Measurements from ENCODE around the gene RMC1.

The RMC1 gene

GRCh38 chr18:23550898-23551297 lies 47.6 kb downstream of the RMC1 start:
- Histone ChIP-seq H3K27ac (ENCODE audit: low read depth, low read length) (no peak overlapping the region), H3K79me2 (ENCODE audit: insufficient read depth, low read length) (no peaks in the 10 kb centered on the region), H3K9me2 (replicated peaks; ENCODE audit: insufficient read depth, low read length) (no peaks in the 10 kb centered on the region), H3K4me3 (ENCODE audit: insufficient read depth, low read length, poor library complexity, severe bottlenecking) (no peak overlapping the region), H3K9ac (ENCODE audit: low read length) (no peak overlapping the region), H4K20me1 (ENCODE audit: low read depth, low read length) (no peaks in the 10 kb centered on the region), H3K27me3 (ENCODE audit: low read length) (no peaks in the 10 kb centered on the region), H3K36me3 (ENCODE audit: low read length) (peaks cover 24% of the 10 kb centered on the region; the same call in 1 of the 2 replicates), H3K4me2 (ENCODE audit: low read depth, low read length, poor library complexity, severe bottlenecking) (no peak overlapping the region), H2AFZ (ENCODE audit: low read depth, low read length, severe bottlenecking) (no peak overlapping the region), H3F3A (ENCODE audit: insufficient read depth) (0 out of 2 replicates have a peak, but pooled peaks cover 4% of the 10 kb centered on the region), H3K9me3 (ENCODE audit: insufficient read depth, low read length) (no peaks in the 10 kb centered on the region)
- TF ChIP-seq CTCF (IDR thresholded peaks at IDR 0.05; ENCODE audit: insufficient read depth, low read length, poor library complexity, severe bottlenecking) (no peak), EZH2phosphoT487 (conservative IDR thresholded peaks at IDR 0.05; ENCODE audit: low read length) (no peak)

DNA sequence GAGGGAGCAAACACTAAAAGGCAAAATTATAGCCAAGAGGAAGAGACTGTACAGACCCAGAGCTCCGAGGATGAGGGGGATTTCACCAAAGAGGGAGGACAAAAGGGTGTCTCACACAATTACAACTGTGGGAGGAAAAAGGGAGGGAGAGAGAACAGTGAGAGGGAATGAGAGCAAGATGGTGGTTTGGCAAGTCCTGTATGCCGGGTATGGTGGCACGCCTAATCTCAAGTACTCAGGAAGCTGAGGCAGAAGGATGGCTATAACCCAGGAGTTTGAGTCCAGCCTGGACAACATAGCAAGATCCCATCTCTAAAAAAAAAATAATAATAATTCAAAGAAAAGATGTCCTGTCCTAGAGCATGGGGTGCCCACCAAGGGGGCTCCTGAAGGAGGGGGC lies 48.7 kb downstream of the RMC1 start:
- no peak overlapping the region for H2AFZ ChIP-seq (ENCODE audit: low read depth, low read length, severe bottlenecking)
- TF ChIP-seq CTCF (IDR thresholded peaks at IDR 0.05; ENCODE audit: insufficient read depth, low read length, poor library complexity, severe bottlenecking) = no peak
- no peak for TF ChIP-seq EZH2phosphoT487 (conservative IDR thresholded peaks at IDR 0.05; ENCODE audit: low read length)

GRCh38 chr18:23552505-23552904 lies 49.2 kb downstream of the RMC1 start:
- TF ChIP-seq CTCF (IDR thresholded peaks at IDR 0.05; ENCODE audit: insufficient read depth, low read length, poor library complexity, severe bottlenecking) (no peak), EZH2phosphoT487 (conservative IDR thresholded peaks at IDR 0.05; ENCODE audit: low read length) (no peak)
- Histone ChIP-seq H2AFZ (ENCODE audit: low read depth, low read length, severe bottlenecking) (no peak overlapping the region), H3K27me3 (ENCODE audit: low read length) (no peaks in the 10 kb centered on the region), H3K4me3 (ENCODE audit: insufficient read depth, low read length, poor library complexity, severe bottlenecking) (no peak overlapping the region), H3K4me2 (ENCODE audit: low read depth, low read length, poor library complexity, severe bottlenecking) (no peak overlapping the region), H3K9me3 (ENCODE audit: insufficient read depth, low read length) (no peaks in the 10 kb centered on the region), H3K79me2 (ENCODE audit: insufficient read depth, low read length) (no peaks in the 10 kb centered on the region), H3K27ac (ENCODE audit: low read depth, low read length) (no peak overlapping the region), H3K9ac (ENCODE audit: low read length) (no peak overlapping the region), H3K9me2 (replicated peaks; ENCODE audit: insufficient read depth, low read length) (no peaks in the 10 kb centered on the region), H4K20me1 (ENCODE audit: low read depth, low read length) (no peaks in the 10 kb centered on the region), H3F3A (ENCODE audit: insufficient read depth) (0 out of 2 replicates have a peak, but pooled peaks cover 4% of the 10 kb centered on the region), H3K36me3 (ENCODE audit: low read length) (peaks cover 20% of the 10 kb centered on the region; the same call in 1 of the 2 replicates)

More for the DNA sequence above, 48.7 kb downstream of the RMC1 start:
- 0 out of 2 replicates have a peak, but pooled peaks cover 4% of the 10 kb centered on the region for H3F3A ChIP-seq (ENCODE audit: insufficient read depth)
- no peaks in the 10 kb centered on the region for H3K27me3 ChIP-seq (ENCODE audit: low read length)
- H3K27ac ChIP-seq (ENCODE audit: low read depth, low read length) = no peak overlapping the region
- H3K9ac ChIP-seq (ENCODE audit: low read length) = no peak overlapping the region
- no peak overlapping the region for H3K4me3 ChIP-seq (ENCODE audit: insufficient read depth, low read length, poor library complexity, severe bottlenecking)
- H3K9me2 ChIP-seq (replicated peaks; ENCODE audit: insufficient read depth, low read length) = no peaks in the 10 kb centered on the region
- no peak overlapping the region for H3K4me2 ChIP-seq (ENCODE audit: low read depth, low read length, poor library complexity, severe bottlenecking)
- H4K20me1 ChIP-seq (ENCODE audit: low read depth, low read length) = no peaks in the 10 kb centered on the region
- no peaks in the 10 kb centered on the region for H3K79me2 ChIP-seq (ENCODE audit: insufficient read depth, low read length)
- H3K36me3 ChIP-seq (ENCODE audit: low read length) = peaks cover 20% of the 10 kb centered on the region; the same call in 1 of the 2 replicates
- no peaks in the 10 kb centered on the region for H3K9me3 ChIP-seq (ENCODE audit: insufficient read depth, low read length)
